ENCODE data around the gene USP17L17. TPM values are rescaled to one million over a fixed set of nuclear protein-coding genes. Genes with fewer than 3 reads are reported as not detected.
"Not testable (repeated sequence)": the region's sequence is repeated elsewhere in the genome, so short reads cannot be mapped to it uniquely, and the experiment has no call there.

USP17L17 gene
- total RNA-seq, 1 experiment from 2014 or later: not detected

DNA sequence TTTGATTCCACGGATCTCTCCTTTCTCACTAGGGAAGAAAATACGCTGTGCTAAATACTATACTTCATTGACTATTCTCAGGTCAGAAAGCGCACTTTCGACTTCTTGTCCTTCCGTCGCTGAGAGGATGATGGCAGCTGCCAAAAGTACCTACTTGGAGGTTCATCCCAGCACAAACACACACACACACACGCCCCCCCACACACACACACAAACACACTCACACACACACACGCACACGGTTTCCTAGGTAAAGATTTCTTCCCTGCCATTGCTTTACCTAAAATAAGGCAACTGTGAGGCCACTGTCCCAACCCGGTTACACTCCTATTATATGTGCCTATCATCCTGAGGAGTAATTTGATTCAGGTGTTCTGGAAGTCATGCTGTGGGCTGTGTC is 28.0 kb downstream of the USP17L17 start:
- not testable (repeated sequence) for DNase-seq; H3K4me3 ChIP-seq (ENCODE audit: insufficient read depth, low read depth, low read length); H3K36me3 ChIP-seq (replicated peaks; ENCODE audit: control insufficient read depth, insufficient read depth, low read length); H3K27me3 ChIP-seq (ENCODE audit: control insufficient read depth, insufficient read depth, low read length)

Other genes starting within 250 kb of the USP17L17 start
- gene FAM90A26, start 73.5 kb upstream of the USP17L17 start, total RNA-seq (2014; rRNA removed; shearing (Covaris generic)): not detected in 2 replicates
- gene USP17L10, start 33.2 kb upstream of the USP17L17 start, total RNA-seq (2014; rRNA removed; shearing (Covaris generic)): not detected in 2 replicates
- not detected in 2 replicates for gene USP17L11, start 28.5 kb upstream of the USP17L17 start, total RNA-seq (2014; rRNA removed; shearing (Covaris generic))
- not detected in 2 replicates for gene USP17L12, start 23.7 kb upstream of the USP17L17 start, total RNA-seq (2014; rRNA removed; shearing (Covaris generic))
- gene USP17L13, start 19.0 kb upstream of the USP17L17 start, total RNA-seq (2014; rRNA removed; shearing (Covaris generic)): not detected in 2 replicates
- not detected in 2 replicates for gene USP17L15, start 9.5 kb upstream of the USP17L17 start, total RNA-seq (2014; rRNA removed; shearing (Covaris generic))
- not detected in 2 replicates for gene USP17L18, start 4.8 kb downstream of the USP17L17 start, total RNA-seq (2014; rRNA removed; shearing (Covaris generic))
- gene USP17L19, start 9.5 kb downstream of the USP17L17 start, total RNA-seq (2014; rRNA removed; shearing (Covaris generic)): not detected in 2 replicates
- gene USP17L20, start 14.2 kb downstream of the USP17L17 start, total RNA-seq (2014; rRNA removed; shearing (Covaris generic)): not detected in 2 replicates
- not detected in 2 replicates for gene USP17L21, start 19.0 kb downstream of the USP17L17 start, total RNA-seq (2014; rRNA removed; shearing (Covaris generic))
- not detected in 2 replicates for gene USP17L22, start 23.7 kb downstream of the USP17L17 start, total RNA-seq (2014; rRNA removed; shearing (Covaris generic))
- gene USP17L24, start 81.3 kb downstream of the USP17L17 start, total RNA-seq (2014; rRNA removed; shearing (Covaris generic)): not detected in 2 replicates
- gene USP17L25, start 86.0 kb downstream of the USP17L17 start, total RNA-seq (2014; rRNA removed; shearing (Covaris generic)): not detected in 2 replicates
- not detected in 2 replicates for gene USP17L26, start 90.8 kb downstream of the USP17L17 start, total RNA-seq (2014; rRNA removed; shearing (Covaris generic))
- not detected in 2 replicates for gene USP17L5, start 95.5 kb downstream of the USP17L17 start, total RNA-seq (2014; rRNA removed; shearing (Covaris generic))
- not detected in 2 replicates for gene USP17L27, start 100.3 kb downstream of the USP17L17 start, total RNA-seq (2014; rRNA removed; shearing (Covaris generic))
- gene USP17L28, start 105.0 kb downstream of the USP17L17 start, total RNA-seq (2014; rRNA removed; shearing (Covaris generic)): not detected in 2 replicates
- gene USP17L29, start 109.8 kb downstream of the USP17L17 start, total RNA-seq (2014; rRNA removed; shearing (Covaris generic)): not detected in 2 replicates
- not detected in 2 replicates for gene USP17L30, start 119.2 kb downstream of the USP17L17 start, total RNA-seq (2014; rRNA removed; shearing (Covaris generic))
- not detected in 2 replicates for gene DEFB131A, start 200.5 kb downstream of the USP17L17 start, total RNA-seq (2014; rRNA removed; shearing (Covaris generic))

Data from H7 (cell line).